Muscle layer of duodenum (tissue), 2 donors: ENCODE data around the gene NTM.
"Not testable (repeated sequence)": the region's sequence is repeated elsewhere in the genome, so short reads cannot be mapped to it uniquely, and the experiment has no call there.

Source experiments
- H3K27ac ChIP-seq: one replicate; pipeline ENCODE4 v1.7.0; 2013; ENCODE audit warnings: mild to moderate bottlenecking, low read length
- H3K27me3 ChIP-seq: one replicate; pipeline ENCODE4 v1.7.0; 2013; ENCODE audit warnings: low read depth, mild to moderate bottlenecking, control low read depth, low read length
- H3K36me3 ChIP-seq, 2 donors: one replicate each; pipeline ENCODE4 v1.7.0; 2013; ENCODE audit warnings: low read length in 2 of 2, control low read depth in 1 of 2, mild to moderate bottlenecking in 1 of 2; ENCODE audit not compliant: insufficient read depth in 2 of 2, control insufficient read depth in 1 of 2
- H3K4me1 ChIP-seq, 2 donors: one replicate each; pipeline ENCODE4 v1.7.0; 2013; ENCODE audit warnings: low read length in 2 of 2, mild to moderate bottlenecking in 2 of 2, control low read depth in 1 of 2, moderate library complexity in 1 of 2; ENCODE audit not compliant: insufficient read depth in 2 of 2, control insufficient read depth in 1 of 2
- H3K4me3 ChIP-seq, 2 donors: one replicate each; pipeline ENCODE4 v1.7.0; 2013; ENCODE audit warnings: low read length in 2 of 2, low read depth in 1 of 2, mild to moderate bottlenecking in 1 of 2
- H3K9me3 ChIP-seq, 2 donors: one replicate each; pipeline ENCODE4 v1.7.0; 2013; ENCODE audit warnings: low read length in 2 of 2, control low read depth in 1 of 2, mild to moderate bottlenecking in 1 of 2; ENCODE audit not compliant: control insufficient read depth in 1 of 2
- donor health status: healthy.

Gene NTM

DNA sequence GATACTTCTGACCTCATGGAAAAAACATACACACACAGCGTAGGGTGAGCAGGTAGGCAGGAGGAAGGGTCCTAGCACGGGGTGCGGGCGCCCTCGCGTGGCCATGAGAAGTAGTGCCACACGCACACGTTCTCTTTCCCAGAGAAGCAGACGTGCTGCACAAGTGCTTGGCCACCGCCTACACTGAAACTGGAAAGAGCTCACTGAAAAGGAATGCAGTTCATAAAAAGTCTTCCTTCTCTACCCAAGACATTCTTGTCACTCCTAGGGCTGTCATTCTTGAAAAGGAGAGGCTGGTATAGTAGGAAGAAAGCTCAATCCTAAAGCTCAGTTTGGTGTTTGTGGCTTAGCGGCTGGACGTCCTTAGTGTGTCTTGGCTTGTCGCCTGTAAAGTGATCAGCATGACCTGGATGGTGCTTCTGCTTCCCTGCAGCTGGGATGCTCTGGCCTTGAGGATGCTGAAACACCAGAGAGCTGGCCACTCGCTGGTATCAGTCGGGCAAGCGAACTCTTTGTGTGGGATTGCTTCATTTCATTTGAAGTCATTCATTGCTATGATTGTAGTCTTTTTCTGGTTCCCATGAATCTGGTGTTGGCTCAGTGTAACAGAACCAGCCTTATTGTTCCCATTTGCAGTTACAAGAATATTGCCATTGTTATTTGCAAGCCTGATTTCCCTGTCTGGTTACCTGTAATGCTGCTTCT lies 303.8 kb downstream of the NTM start:
- Histone ChIP-seq H3K4me1 (no peaks in the 10 kb centered on the region), H3K9me3 (no peaks in the 10 kb centered on the region), H3K27ac (no peak overlapping the region), H3K27me3 (no peaks in the 10 kb centered on the region), H3K36me3 (no peaks in the 10 kb centered on the region), H3K4me3 (no peak overlapping the region)

DNA sequence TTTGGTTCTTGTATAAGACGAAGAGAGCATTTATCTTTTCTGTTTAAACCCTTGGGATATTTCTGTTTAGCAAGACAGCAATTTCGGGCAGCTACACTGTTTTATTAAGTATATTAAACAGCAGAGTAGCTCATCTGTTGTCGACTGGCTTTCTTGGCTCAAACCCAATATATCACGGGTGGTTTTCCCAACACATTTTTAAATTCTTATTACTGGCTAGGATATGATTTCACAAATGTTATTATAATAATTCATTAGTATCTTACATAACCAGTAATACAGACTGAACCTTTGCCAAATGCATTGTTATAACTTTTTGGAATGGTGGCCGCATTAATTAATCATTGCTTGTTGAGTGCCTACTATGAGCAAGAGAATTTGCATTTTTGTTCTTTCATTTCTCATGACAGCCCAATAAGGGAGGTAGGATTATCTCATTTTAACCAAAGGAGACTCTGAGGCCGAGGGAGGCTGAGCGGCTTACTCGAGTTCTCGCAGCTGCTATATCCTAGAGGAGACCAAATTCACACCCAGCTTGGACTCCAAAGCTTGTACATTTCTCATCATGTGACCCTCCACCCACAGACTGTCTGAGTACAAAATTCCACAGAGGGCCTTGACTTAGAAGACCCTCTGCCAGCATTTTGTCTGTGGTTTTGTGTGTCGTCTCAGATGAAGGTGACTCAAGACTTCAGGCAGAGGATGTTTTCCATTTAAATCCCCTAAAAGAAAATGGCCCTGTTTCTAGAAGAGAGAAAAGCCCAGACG lies 304.9 kb downstream of the NTM start:
- Histone ChIP-seq H3K27me3 (peaks cover 1% of the 10 kb centered on the region), H3K4me1 (no peaks in the 10 kb centered on the region), H3K4me3 (no peak overlapping the region), H3K36me3 (no peaks in the 10 kb centered on the region), H3K9me3 (no peaks in the 10 kb centered on the region), H3K27ac (no peak overlapping the region)

DNA sequence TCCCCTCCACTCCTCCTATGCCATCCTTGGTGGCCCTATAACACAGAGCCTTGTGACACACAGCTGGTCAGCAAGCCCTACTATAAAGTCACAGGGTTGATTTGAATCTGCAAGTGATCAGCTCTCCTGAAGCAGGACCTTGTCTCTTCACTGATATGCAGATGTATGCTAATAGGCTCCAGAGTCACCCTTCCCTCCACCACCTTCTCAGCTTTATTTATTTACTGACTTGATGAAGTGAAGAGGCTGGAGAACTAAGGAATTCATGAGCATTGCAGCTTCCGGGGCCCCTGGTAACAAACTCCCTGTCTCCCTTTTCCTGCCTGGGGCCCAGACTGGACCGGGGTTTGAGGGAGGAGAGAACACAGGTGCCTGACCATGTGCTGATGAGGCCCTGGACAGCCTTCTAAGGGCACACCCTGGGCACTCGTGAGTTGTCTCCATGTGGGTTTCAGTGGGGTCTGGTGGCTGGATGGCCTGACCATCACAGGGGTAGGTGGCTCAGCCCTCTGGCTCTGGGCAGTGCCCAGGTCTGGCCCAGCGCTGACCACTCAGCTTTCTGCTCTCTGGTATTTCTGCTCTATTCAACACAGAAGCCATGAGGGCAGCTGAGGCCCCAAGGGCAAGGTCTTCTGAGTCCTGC lies 307.5 kb downstream of the NTM start:
- H3K4me3 ChIP-seq: no peak overlapping the region

GRCh38 chr11:131678658-131679340 lies 308.4 kb downstream of the NTM start:
- Histone ChIP-seq H3K4me1 (no peaks in the 10 kb centered on the region), H3K4me3 (no peak overlapping the region), H3K9me3 (no peaks in the 10 kb centered on the region), H3K36me3 (no peaks in the 10 kb centered on the region), H3K27me3 (peaks cover 3% of the 10 kb centered on the region), H3K27ac (no peak overlapping the region)

More for the DNA sequence above, 307.5 kb downstream of the NTM start:
- peaks cover 3% of the 10 kb centered on the region for H3K27me3 ChIP-seq
- H3K9me3 ChIP-seq: no peaks in the 10 kb centered on the region
- no peaks in the 10 kb centered on the region for H3K4me1 ChIP-seq
- no peaks in the 10 kb centered on the region for H3K36me3 ChIP-seq
- H3K27ac ChIP-seq: no peak overlapping the region

DNA sequence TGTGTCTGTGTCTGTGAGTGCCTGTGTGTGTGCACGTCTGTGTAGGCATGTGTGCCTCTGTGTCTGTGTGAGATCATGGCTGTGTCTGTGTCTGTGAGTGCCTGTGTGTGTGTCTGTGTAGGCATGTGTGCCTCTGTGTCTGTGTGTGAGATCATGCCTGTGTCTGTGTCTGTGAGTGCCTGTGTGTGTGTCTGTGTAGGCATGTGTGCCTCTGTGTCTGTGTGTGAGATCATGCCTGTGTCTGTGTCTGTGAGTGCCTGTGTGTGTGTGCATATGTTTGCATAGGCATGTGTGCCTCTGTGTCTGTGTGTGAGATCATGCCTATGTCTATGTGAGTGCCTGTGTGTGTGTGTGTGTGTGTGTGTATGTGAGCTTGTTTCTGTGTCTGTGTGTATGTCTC lies 310.0 kb downstream of the NTM start:
- H3K4me1 ChIP-seq, H3K27ac ChIP-seq, H3K4me3 ChIP-seq, H3K9me3 ChIP-seq, H3K27me3 ChIP-seq, H3K36me3 ChIP-seq: not testable (repeated sequence)

DNA sequence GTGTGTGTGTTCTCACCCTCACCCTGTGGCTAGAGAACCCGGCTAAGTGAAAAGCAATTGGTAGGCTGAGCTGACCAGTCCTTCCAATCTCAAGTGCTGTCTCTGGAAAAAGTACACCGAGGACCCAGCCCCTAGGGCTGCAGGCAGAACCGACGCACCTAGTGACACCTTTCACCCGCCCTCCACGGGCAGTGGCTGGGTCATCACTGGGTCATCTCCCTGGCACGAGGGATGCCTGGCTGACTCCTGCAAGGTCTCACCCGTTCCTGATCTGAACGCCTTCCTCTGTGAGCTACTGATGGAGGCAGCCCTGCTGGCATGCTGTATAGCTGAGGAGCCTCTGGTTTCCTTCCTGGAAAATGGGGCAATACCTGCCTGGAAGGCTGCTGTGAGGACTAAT lies 311.5 kb downstream of the NTM start:
- Histone ChIP-seq H3K27me3 (peaks cover 3% of the 10 kb centered on the region), H3K4me1 (no peaks in the 10 kb centered on the region), H3K4me3 (no peak overlapping the region), H3K36me3 (no peaks in the 10 kb centered on the region), H3K27ac (no peak overlapping the region), H3K9me3 (no peaks in the 10 kb centered on the region)

DNA sequence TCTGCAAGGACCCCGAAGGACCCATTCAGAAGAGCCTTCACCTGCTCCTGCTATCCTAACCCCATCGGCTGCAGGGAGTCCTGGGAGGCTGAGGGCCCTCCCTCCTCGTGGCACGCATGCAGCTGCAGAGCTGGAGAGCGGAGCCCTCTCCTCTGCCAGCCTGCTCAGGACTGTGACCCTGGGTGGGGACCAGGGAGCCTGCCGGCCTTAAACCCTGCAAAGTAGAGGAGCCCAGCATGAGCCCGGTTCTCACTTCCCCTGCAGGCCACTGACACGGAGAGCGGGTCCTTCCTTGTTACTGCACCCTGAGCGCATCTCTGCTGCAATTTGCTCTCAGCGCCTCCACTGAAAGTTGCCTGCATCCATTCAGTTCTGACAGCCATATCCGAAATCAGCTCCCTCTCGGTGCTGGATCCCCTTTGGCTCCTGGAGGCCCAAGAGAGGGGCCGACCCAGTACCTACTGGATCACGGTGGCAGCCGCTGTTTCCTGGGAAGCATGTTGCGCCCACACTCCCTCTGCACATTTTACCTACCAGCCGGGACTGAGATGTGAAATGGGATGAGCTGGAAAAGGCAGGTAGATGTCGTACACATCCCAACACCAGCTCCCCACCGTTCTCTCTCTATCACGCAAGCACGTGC lies 312.1 kb downstream of the NTM start:
- peaks cover 3% of the 10 kb centered on the region for H3K27me3 ChIP-seq
- H3K27ac ChIP-seq: no peak overlapping the region
- no peaks in the 10 kb centered on the region for H3K36me3 ChIP-seq
- H3K4me1 ChIP-seq: no peaks in the 10 kb centered on the region
- H3K9me3 ChIP-seq: no peaks in the 10 kb centered on the region
- H3K4me3 ChIP-seq: no peak overlapping the region

DNA sequence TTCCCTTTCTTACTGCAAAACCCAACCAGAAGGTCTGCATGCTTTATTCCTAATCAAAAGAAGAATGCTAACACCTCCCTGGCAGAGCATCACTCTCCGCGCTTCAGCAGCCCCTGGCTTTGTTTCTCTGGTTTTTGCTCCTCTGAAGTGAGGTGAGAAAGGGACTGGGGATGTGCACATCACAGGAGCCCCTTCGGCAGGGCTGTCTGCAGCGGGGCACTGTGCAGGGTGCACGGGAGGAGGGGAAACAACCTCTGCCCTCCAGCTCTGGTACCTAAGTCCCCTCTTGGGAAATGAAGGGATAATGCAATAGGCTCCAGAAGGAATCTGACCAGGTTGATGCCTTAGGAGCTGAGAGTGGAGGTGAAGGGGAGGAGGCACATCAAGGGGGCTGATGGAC lies 312.7 kb downstream of the NTM start:
- no peak overlapping the region for H3K27ac ChIP-seq

DNA sequence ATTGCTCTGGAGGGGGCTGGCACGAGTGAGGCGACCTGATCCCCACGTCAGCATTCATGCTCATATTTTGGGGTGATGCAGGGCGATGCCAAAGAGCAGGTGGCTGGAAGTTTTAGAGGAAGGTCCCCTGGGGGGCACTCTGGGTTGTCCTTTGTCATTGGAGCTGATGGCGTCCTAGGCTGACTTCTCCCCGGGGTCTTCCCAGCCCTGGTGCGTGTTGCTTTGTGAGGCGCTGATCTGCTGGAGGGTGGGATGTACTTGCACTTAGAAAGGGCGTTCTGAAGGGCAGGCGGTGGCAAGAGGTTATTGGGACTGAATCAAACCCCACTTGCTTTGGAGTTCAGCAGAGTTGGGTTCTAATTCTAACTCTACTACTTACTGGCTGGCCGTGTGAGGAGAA lies 313.3 kb downstream of the NTM start:
- peaks cover 3% of the 10 kb centered on the region for H3K27me3 ChIP-seq
- H3K4me3 ChIP-seq: no peak overlapping the region
- H3K36me3 ChIP-seq: no peaks in the 10 kb centered on the region
- peaks cover 0 to 9% of the 10 kb centered on the region in 2 donors for H3K4me1 ChIP-seq
- H3K27ac ChIP-seq: no peak overlapping the region
- H3K9me3 ChIP-seq: no peaks in the 10 kb centered on the region

More for the DNA sequence above, 312.7 kb downstream of the NTM start:
- peaks cover 3% of the 10 kb centered on the region for H3K27me3 ChIP-seq
- H3K9me3 ChIP-seq: no peaks in the 10 kb centered on the region
- H3K36me3 ChIP-seq: no peaks in the 10 kb centered on the region
- H3K4me1 ChIP-seq: peaks cover 0 to 5% of the 10 kb centered on the region in 2 donors
- no peak overlapping the region for H3K4me3 ChIP-seq

GRCh38 chr11:131684111-131685060 lies 314.0 kb downstream of the NTM start:
- H3K27me3 ChIP-seq: peaks cover 3% of the 10 kb centered on the region
- H3K27ac ChIP-seq: no peak overlapping the region
- H3K36me3 ChIP-seq: no peaks in the 10 kb centered on the region

More at GRCh38 chr11:131684111-131685060, 314.0 kb downstream of the NTM start:
- peaks cover 0 to 9% of the 10 kb centered on the region in 2 donors for H3K4me1 ChIP-seq
- H3K9me3 ChIP-seq: no peaks in the 10 kb centered on the region
- H3K4me3 ChIP-seq: no peak overlapping the region
